Adrenal gland (tissue), 5 donors: ENCODE results near the gene PPP1R37.

ENCODE experiments used
- CTCF ChIP-seq, 6 experiments: fragments of 450-650 bp in 4 of 6; fragments of 200-600 bp in 2 of 6; sonication (generic) in 1 of 6; IDR thresholded peaks; 1 replicate in 5 of 6; 2 replicates in 1 of 6; pipeline versions ENCODE4 v1.5.1 to v1.8.0; 2016 to 2021; ENCODE audit warnings: antibody characterized with exemption in 6 of 6, mild to moderate bottlenecking in 2 of 6, moderate library complexity in 1 of 6
- POLR2A ChIP-seq, 2 donors: fragments of 450-650 bp; IDR thresholded peaks; one replicate each; pipeline ENCODE4 v1.6.1; 2017; ENCODE audit warnings: antibody characterized with exemption in 2 of 2, mild to moderate bottlenecking in 2 of 2, moderate library complexity in 1 of 2
- donor health status: DM: no; HTN: no; CAD: no.

GRCh38 chr19:45136507-45137178 is 43.7 kb downstream of the PPP1R37 start:
- TF ChIP-seq CTCF (IDR thresholded peaks at IDR 0.05), result no peak
- no peak for TF ChIP-seq POLR2A (IDR thresholded peaks at IDR 0.05)
